KOPT-K1 (cell line): ENCODE measurements around the gene ARHGAP35.

Experiments used
- H3K27ac ChIP-seq: fragments of 200-600 bp; sonication (generic); 2 replicates; pipeline ENCODE4 v1.5.1; 2016; ENCODE audit warnings: antibody characterized with exemption, mild to moderate bottlenecking, low read depth, low read length; ENCODE audit not compliant: poor library complexity, severe bottlenecking
- H3K36me3 ChIP-seq: fragments of 200-600 bp; sonication (generic); 2 replicates; pipeline ENCODE4 v1.5.1; 2017; ENCODE audit warnings: antibody characterized with exemption, mild to moderate bottlenecking, low read length, moderate library complexity; ENCODE audit not compliant: insufficient read depth
- H3K9me3 ChIP-seq: fragments of 200-600 bp; sonication (generic); 2 replicates; pipeline ENCODE4 v1.5.1; 2017; ENCODE audit warnings: antibody characterized with exemption, low read length, mild to moderate bottlenecking; ENCODE audit not compliant: insufficient read depth, poor library complexity, severe bottlenecking

ARHGAP35 gene

DNA sequence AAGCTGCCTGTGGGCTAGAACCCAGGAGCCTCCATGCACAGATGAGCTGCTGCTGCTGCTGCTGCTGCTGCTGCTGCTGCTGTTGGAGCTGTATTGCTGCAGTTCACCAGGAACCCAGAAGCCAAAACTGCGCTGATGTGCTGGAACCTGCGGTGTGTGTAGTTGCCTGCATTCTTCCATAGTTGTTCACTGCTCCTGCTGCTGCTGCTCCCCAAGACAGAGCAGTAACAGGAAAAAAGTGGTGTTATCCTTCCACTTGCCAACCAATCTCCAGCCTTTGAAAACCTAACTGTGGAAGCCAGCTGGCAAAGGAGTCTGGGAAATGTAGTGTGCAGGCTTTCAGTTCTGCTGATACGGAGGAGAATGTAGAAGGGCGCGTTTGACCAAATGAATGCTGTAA, 37.9 kb downstream of the ARHGAP35 start:
- no peaks in the 10 kb centered on the region for H3K9me3 ChIP-seq
- H3K36me3 ChIP-seq = no peaks in the 10 kb centered on the region
- no peak overlapping the region for H3K27ac ChIP-seq

- no peaks in the 10 kb centered on the region for H3K36me3 ChIP-seq
- H3K27ac ChIP-seq = no peak overlapping the region
- H3K9me3 ChIP-seq = no peaks in the 10 kb centered on the region
Observed at GRCh38 chr19:46900341-46900740, 39.5 kb downstream of the ARHGAP35 start.

- no peak overlapping the region for H3K27ac ChIP-seq
- no peaks in the 10 kb centered on the region for H3K9me3 ChIP-seq
- H3K36me3 ChIP-seq = no peaks in the 10 kb centered on the region
Observed at GRCh38 chr19:46901701-46902401, 41.1 kb downstream of the ARHGAP35 start.

DNA sequence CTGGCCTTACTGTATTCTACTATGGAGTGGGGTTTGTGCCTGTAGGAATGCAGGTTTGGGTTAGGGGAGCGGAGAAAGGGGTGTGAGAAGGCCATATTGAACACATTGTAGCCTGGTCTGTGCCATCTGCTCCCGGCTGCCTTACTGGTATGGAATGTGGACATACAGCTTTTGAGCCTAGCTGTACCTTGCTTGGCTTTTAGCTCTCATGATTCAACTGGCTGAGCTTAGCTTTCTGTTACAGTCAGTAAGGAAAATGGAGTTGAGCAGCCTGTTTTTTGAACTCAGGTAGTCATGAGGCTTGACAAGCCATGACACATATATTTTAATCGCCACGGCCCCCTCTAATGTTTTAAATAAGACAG, 41.6 kb downstream of the ARHGAP35 start:
- Histone ChIP-seq H3K27ac (no peak overlapping the region), H3K9me3 (no peaks in the 10 kb centered on the region), H3K36me3 (no peaks in the 10 kb centered on the region)

DNA sequence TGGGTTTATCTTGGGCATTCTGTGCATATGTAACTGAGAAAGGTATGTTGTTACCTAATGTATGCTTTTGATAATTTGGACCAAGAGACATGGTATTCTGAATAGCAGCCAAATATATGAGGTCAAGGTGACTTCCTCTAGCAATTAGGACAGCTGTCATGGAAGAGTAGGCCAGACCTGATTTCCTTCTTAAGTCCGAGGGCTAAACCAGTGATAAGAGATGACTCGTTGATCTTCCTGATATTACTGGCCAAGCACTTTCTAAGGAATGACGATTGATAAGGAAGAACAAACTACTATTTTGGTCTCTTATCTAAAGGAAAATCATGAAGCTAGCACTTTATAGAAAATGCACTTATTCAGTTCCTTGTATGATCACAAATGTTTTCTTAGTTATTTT, 42.7 kb downstream of the ARHGAP35 start:
- H3K36me3 ChIP-seq = no peaks in the 10 kb centered on the region
- no peaks in the 10 kb centered on the region for H3K9me3 ChIP-seq
- no peak overlapping the region for H3K27ac ChIP-seq

- no peak overlapping the region for H3K27ac ChIP-seq
- H3K9me3 ChIP-seq = no peaks in the 10 kb centered on the region
- no peaks in the 10 kb centered on the region for H3K36me3 ChIP-seq
Observed at GRCh38 chr19:46904114-46905060, 43.6 kb downstream of the ARHGAP35 start.

- Histone ChIP-seq H3K9me3 (no peaks in the 10 kb centered on the region), H3K27ac (no peak overlapping the region), H3K36me3 (no peaks in the 10 kb centered on the region)
Observed at GRCh38 chr19:46906221-46906620, 45.4 kb downstream of the ARHGAP35 start.

DNA sequence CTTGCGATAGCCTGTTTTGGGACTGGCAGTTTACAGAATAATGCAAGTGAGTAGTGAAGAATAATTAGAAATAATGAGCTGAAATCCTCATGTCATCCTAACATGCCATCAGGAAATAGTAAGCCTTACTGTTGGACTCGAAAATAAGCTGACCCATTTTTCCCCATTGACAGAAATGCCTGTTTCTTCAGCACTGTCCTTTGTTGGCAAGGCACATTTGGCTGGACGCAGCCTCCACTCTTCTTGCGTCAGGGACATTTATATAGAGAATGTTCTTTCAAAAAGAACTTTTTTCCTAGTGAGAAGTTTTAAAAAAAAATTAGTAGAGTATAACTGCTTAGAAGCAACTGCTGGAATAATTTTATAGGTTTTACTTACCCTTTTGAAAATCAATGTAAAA, 47.1 kb downstream of the ARHGAP35 start:
- H3K27ac ChIP-seq = no peak overlapping the region
- no peaks in the 10 kb centered on the region for H3K36me3 ChIP-seq
- H3K9me3 ChIP-seq = no peaks in the 10 kb centered on the region

DNA sequence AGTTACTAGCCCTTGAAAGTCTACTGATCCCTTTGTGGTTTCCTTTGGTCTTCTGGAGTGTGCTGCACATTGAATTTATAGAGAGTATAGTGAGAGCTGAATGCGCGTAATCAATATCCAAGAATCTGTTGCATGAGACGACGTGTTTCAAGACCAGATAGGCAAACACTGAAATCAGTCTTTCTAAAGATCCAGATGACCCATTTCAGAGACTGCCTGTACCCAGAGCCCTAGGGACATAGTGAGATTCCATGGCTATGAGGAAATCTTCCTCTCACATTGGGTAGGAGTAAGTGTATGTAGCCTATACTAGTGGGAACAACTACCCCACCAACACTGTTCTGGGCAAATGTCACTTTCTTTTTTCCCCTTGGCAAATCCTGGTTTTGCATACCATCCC, 48.6 kb downstream of the ARHGAP35 start:
- H3K9me3 ChIP-seq = no peaks in the 10 kb centered on the region
- no peak overlapping the region for H3K27ac ChIP-seq
- no peaks in the 10 kb centered on the region for H3K36me3 ChIP-seq
